Mammary epithelial cell (primary cell): ENCODE measurements around the gene TKFC.

Experiments used
- CTCF ChIP-seq, 2 donors: IDR thresholded peaks in 1 of 2; conservative IDR thresholded peaks in 1 of 2; 2 replicates each; pipeline ENCODE4 v1.5.1; 2011 to 2012; ENCODE audit warnings: inconsistent platforms in 2 of 2, low read length in 2 of 2, mild to moderate bottlenecking in 2 of 2, control low read depth in 1 of 2, low read depth in 1 of 2; ENCODE audit not compliant: insufficient read depth in 1 of 2; ENCODE audit errors: extremely low read depth in 1 of 2
- EZH2 ChIP-seq: IDR thresholded peaks from 2 replicates; pipeline ENCODE4 v1.6.1; 2012; ENCODE audit warnings: low read length, inconsistent platforms, borderline replicate concordance

- TF ChIP-seq CTCF (conservative IDR thresholded peaks at IDR 0.05 in 1 of 2, IDR thresholded peaks at IDR 0.05 in 1 of 2; ENCODE audit: extremely low read depth in 1 of 2, insufficient read depth in 1 of 2, low read depth in 1 of 2, low read length in 2 of 2), result no peak
- no peak for TF ChIP-seq EZH2
Observed at GRCh38 chr11:61306221-61306620, 26.8 kb upstream of the TKFC start.
